HT-29 (cell line): ENCODE data around the gene PSMB9. TPM values are rescaled to one million over a fixed set of nuclear protein-coding genes. Genes with fewer than 3 reads are reported as not detected.
"Not testable (repeated sequence)": the region's sequence is repeated elsewhere in the genome, so short reads cannot be mapped to it uniquely, and the experiment has no call there.

Source experiments
- DNase-seq: peaks from one replicate; pipeline ENCODE4 v3.0.0-alpha.2; 2015; ENCODE audit warnings: low spot score
- total RNA-seq: library from RNA; depleted of rRNA; stranded (reverse); fragments of >200 nt; shearing (Covaris generic); gene quantifications from 2 replicates; pipeline ENCODE4 v1.2.3, GENCODE V29; 2014

The PSMB9 gene
- total RNA-seq, 1 experiment from 2014 or later, result 4.4 TPM

- no peak for DNase-seq
Observed at GRCh38 chr6:32860674-32861073, 6.7 kb downstream of the PSMB9 start.

GRCh38 chr6:32862725-32863124 is 8.7 kb downstream of the PSMB9 start:
- no peak for DNase-seq

- DNase-seq, result no peak
Observed at GRCh38 chr6:32865724-32866443, 11.9 kb downstream of the PSMB9 start.

GRCh38 chr6:32867022-32867477 is 13.1 kb downstream of the PSMB9 start:
- DNase-seq, result no peak

GRCh38 chr6:32867554-32868256 is 13.7 kb downstream of the PSMB9 start:
- DNase-seq, result no peak

GRCh38 chr6:32868257-32868788 is 14.3 kb downstream of the PSMB9 start:
- DNase-seq, result peak; percentile 88

GRCh38 chr6:32873947-32874346 is 20.0 kb downstream of the PSMB9 start:
- not testable (repeated sequence) for DNase-seq

GRCh38 chr6:32876603-32877002 is 22.6 kb downstream of the PSMB9 start:
- DNase-seq, result no peak

- no peak for DNase-seq
Observed at GRCh38 chr6:32879691-32880090, 25.7 kb downstream of the PSMB9 start.

GRCh38 chr6:32880962-32881361 is 27.0 kb downstream of the PSMB9 start:
- DNase-seq, result not testable (repeated sequence)

GRCh38 chr6:32882879-32883250 is 28.9 kb downstream of the PSMB9 start:
- no peak for DNase-seq

GRCh38 chr6:32883789-32884188 is 29.8 kb downstream of the PSMB9 start:
- DNase-seq, result no peak

GRCh38 chr6:32885698-32886286 is 31.8 kb downstream of the PSMB9 start:
- peak; percentile 75 for DNase-seq

- no peak for DNase-seq
Observed at GRCh38 chr6:32886681-32887383, 32.8 kb downstream of the PSMB9 start.

- DNase-seq, result no peak
Observed at GRCh38 chr6:32887616-32888015, 33.6 kb downstream of the PSMB9 start.

GRCh38 chr6:32888576-32888975 is 34.6 kb downstream of the PSMB9 start:
- no peak for DNase-seq

GRCh38 chr6:32889533-32889932 is 35.5 kb downstream of the PSMB9 start:
- no peak for DNase-seq

- no peak for DNase-seq
Observed at GRCh38 chr6:32890831-32891230, 36.8 kb downstream of the PSMB9 start.

- DNase-seq, result peak; percentile 97
Observed at GRCh38 chr6:32894085-32895005, 40.4 kb downstream of the PSMB9 start.

- no peak for DNase-seq
Observed at GRCh38 chr6:32895006-32895345, 41.0 kb downstream of the PSMB9 start.

- no peak for DNase-seq
Observed at GRCh38 chr6:32903952-32904351, 50.0 kb downstream of the PSMB9 start.
